GM18870 (cell line): ENCODE results near the gene GPR153.
"Not testable (repeated sequence)": the region's sequence is repeated elsewhere in the genome, so short reads cannot be mapped to it uniquely, and the experiment has no call there.

Source experiments
- ATAC-seq: cut with Tn5 transposase; IDR thresholded peaks from one replicate; pipeline ENCODE4 v1.9.1; 2021; ENCODE audit warnings: moderate library complexity; ENCODE audit not compliant: unreplicated experiment

The GPR153 gene

DNA sequence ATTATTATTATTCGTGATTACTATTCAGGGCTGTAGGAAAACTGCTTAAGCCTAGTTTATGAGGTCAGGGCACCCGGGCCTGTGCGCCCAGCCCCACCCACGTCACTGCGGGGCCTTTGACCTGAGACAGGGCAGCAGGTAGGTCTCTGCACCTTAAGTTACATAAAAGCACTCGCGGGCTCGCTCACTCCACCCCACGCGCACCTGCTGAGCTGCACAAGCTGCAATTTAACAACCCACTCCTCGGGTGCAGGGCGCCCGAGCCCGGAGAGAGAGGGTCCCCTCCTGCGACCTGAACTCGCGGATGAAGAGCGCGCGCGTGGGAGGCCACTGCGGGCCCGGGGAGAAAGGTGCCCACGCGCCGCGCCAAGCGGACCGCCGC is 25.6 kb downstream of the GPR153 start:
- peak; percentile 20 for ATAC-seq

DNA sequence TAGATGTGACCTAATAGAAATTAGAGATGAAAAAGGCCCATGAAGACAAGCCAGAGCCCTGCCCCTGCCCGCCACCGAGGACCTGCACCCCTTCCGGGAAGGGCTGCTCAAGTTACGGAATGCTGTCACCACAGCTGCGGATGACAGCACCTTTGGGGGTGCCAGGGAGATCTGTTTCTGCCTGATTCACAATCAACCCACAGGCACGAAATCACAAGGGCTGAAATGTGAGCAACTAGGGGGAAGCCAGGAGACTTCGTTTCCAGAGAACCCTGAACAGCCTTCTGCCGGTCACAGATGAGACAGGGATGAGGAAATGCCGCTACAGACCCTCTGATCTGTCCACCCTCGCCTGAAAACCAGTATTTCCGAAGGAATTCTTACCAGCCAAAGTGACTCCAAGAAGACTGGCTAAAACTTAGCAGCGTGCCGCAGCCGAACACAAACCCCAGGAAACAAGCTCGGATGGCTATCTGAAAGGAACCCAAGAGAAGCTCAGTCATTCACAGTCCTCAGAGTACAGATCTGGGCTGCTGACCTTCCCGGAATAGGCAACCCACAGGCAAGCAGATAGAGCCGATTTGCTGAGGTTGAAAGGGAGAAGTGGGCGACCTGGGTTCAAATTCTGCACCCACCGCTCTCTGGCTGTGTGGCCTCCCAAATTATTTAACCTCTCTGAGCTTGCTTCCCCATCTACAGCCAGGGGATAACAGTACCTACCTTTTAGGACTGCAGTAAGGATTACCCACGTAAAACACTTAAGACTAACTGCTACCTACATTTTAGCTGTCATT is 26.2 kb downstream of the GPR153 start:
- ATAC-seq = peak; percentile 16

DNA sequence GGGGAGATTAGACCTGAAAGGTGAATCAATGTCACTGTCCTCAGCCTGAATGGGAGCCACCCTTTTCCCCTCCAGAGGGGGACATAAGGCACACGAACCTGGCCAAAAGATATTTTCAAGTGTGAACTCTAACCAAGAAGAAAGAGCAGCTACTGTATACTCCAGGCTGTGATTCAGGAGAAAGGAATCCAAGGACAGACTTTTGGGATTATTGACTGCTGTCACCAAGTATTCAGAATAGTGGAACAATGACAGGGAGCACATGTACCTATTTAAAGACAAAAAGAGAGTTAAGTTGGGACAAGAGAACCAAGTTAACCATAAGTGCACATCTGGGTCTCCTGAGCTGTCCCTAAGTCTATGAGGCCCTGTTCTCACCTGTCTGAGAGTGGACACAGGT is 27.5 kb downstream of the GPR153 start:
- ATAC-seq = no peak

DNA sequence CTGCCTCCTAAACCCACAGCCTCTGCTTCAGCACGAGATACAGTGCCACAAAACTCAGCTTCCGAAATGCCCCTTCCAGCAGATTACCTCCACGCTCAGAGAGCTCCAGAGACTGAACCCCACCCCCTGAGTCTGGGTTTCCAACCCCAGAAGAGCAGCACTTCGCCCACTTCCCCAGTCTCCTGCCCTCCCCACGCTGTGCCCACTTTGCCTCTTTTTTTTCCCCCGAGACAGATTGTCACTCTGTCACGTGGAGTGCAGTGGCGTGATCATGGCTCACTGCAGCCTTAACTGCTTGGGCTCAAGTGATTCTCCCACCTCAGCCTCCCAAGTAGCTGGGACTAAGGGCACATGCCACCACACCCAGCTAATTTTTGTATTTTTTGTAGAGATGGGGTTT is 35.2 kb downstream of the GPR153 start:
- no peak for ATAC-seq

DNA sequence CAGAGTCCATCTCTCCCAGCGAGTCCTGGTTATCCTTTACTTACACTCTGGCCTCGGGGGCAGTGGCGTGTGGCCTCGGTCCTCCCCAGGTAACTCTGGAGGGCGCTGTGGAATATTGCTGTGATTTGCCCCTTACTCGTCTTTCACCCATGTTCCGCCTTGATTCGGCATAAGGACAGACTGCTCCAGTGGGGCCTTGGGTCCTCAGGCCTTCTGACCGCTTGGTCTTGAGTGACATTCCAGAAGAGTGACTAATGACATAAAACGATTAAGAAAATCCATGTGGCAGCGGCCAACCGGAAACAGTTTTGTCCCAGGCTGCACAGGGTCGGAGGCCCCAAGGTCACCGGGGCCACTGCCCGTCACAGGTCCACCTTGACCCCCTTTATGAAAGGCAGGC is 36.2 kb downstream of the GPR153 start:
- no peak for ATAC-seq

DNA sequence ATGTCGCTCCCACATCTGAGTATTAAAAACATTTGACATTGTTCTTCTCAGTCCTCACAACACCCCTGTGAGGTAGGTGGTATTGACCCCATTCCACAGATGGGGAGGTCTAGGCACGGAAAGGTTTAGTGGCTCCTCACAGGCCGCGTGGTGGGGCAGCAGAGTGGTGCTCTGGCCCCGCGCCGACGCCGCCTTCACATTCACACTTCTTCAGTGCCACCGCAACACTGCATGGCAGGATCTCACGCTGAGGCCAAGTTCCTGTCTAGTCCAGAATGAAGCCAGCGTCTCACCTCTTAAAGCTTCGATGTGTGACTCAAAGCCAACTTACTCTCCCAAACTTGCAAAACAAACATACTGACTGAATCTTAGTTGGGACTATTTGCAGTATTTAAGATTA is 37.3 kb downstream of the GPR153 start:
- no peak for ATAC-seq

DNA sequence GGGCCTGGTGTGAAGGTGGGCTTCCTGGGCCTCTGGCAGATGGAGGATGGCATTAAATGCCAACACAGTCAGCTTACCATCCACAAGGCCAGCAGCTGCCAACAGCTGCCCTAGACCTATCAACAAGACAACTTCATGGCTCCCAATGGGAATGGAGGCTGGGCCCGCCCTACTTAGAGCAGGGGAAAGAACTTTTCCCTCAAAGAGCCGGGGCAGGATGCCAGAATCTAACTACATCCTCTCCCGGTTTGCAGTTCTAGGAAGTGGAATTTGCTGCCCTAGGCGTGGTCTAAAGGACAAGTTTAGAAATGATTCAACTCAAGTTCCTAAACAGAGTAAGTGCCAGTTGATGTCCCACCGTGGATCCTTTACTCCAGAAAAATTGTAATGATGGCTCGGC is 38.3 kb downstream of the GPR153 start:
- no peak for ATAC-seq

DNA sequence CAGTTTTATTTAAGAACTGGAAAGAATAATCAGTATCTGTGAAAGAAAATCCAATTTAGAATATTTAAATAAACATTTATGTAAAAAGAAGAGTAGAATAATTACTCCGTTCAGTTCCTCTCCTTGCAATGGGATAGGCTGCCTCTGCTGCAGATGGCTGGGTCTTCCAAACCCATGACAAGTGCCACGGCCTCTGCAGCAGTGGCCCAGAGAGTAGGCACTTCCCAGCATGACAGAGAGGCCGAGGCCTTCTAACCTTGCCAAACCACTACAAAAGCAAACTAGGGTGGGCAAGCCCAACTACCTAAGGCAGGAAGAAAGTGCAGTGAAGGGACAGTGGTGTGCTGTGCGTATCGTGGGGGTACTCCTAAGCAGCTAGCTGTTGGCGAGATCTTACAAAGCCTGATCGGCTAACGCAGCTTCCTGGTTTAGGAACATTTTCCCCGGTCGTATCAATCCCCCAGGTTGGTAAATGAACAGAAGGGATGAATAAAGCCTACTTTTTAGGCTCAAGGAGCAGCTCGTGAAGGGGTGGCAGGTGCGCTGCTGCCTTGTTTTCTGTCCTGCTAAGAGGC is 39.6 kb downstream of the GPR153 start:
- no peak for ATAC-seq

DNA sequence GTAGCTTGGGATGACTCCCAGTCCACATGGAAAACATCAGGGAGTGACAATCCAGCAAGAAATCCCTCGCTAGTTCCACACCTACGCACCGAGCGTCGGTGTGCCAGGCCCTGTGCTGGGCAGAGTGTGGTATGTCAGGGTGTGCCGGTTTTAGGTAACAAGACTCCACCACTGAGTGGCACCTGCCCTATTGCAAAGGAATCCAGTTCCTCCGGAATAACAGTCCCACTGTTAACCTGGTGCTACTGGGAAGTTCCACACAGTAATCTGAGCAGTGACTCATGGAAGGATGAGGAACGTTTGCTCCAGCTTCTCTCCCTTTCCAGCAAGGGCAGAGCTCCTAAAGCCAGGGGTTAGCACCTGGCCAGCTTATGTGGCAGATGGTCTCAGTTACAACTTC is 40.7 kb downstream of the GPR153 start:
- no peak for ATAC-seq

DNA sequence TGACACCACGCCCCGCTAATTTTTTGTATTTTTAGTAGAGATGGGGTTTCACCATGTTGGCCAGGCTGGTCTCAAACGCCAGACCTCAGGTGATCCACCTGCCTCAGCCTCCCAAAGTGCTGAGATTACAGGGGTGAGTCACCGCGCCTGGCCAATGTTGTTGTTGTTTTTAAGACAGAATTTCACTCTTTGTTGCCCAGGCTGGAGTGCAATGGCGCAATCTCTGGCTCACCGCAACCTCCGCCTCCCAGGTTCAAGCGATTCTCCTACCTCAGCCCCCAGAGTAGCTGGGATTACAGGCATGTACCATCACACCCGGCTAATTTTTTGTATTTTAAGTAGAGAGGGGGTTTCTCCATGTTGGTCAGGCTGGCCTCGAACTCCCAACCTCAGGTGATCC is 41.3 kb downstream of the GPR153 start:
- not testable (repeated sequence) for ATAC-seq

DNA sequence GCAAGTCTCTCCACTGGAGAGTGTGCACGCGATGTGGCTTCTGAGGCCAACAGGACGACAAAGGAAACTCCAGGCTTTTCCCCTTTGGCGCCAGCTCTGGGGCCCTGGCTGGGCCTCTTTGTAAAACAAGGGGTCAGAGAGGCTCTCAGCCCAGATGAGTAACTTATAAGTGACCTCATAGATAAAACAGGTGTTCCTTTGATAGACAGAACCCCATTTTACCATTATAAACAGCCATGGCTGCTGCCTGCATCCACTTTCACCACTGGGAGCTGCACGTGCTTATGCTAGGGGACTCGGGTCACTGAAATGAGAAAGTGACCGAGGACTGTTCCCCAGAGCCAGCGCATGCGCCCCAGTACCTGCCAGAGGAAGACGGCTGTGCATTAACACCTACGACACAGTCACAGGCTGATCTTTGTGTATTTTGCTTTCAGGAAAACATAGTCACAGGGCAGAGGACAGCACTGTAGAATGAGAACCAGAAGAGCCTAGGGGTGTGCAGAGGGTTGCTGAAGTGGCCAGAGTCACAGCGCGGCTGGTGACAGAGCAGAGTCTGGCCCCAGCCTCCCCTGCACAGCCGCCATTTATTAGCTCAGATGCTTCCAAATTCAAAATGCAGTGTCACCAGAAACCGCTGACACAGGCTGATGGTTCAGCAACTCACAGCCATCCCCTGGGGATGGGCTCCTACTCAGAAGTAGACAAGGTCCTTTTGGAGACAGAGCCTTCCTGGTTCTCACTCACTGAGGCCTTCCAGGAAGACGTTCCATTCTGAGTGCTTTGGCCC is 42.3 kb downstream of the GPR153 start:
- ATAC-seq = no peak

DNA sequence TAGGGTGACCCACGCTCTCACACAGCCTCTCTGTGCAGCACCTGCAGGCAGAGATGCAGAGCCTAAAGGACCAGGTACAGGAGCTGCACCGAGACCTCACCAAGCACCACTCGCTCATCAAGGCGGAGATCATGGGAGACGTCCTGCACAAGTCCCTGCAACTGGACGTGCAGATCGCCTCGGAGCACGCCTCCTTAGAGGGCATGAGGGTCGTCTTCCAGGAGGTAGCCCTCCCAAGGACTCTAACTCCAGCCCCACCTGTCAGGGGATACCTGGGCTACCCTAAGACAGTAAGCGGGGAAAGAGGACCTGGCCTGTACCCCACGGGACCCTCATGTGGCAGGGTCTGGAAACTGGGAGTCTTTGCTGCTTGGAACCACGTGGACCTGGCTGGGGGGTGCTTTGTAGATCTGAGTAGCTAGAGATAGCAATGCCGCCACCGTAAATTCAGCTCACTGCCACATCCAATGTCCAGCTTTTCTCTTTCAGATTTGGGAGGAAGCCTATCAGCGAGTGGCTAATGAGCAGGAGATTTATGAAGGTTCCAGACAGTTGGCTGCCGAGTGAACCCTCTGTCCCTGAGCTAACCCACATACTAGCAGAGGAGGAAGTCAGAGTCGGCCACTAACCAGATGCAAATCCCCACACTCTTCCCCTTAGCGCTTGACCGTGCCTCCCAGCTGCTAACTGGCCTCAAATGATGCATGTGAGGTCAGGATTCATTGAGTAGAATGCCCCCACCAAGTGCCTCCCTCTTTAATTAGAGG is 48.5 kb downstream of the GPR153 start:
- no peak for ATAC-seq

DNA sequence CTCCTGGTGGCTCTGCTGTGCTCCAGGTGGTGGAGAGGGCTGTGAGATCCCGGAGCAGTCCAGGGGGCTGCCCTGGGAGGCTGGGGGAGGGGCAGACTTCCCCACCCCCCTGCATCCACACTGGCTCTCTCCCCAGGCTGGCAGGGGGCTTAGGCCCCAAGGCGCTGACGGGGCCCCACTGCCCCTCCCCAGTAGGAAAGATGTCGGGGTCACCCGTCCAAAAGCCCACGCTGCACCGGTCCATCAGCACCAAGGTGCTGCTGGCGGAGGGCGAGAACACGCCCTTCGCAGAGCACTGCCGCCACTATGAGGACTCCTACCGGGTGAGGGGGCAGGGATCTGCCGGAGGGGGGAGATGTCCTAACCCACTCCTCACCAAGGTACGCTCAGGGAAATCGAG is 49.2 kb downstream of the GPR153 start:
- no peak for ATAC-seq

DNA sequence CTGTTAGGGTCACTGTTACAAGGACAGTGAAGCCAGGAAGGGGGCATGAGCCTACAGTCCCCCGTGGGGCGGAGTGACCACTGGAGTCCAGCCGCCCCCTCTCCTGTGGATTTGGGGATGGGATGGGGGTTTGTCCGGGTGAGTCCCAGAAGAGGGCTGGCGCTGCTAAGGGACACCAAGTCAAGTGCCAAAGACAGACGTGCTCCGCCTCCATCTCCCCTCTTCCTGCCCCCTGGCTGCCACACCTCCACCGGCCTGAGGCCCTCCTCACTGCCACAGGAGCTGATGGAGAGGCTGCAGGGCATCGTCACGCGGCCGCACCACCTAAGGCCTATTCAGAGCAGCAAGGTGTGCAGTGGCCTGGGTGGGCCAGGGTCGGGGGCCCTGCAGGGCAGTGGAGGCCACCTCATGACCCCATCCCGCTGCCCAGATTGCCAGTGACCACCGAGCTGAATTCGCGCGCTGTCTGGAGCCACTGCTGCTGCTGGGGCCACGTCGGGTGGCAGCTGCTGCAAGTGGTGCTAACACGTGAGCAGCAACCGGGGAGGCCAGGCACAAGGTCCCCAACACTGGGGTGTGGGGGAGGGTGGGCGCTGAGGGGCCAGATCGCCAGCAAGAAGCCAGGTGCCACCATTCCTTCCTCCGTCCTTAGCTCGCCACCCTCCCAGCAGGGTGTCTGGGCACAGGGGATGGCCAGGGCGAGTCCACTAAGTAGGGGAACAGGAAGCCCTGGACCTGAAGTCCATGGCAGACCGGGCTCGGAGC is 50.1 kb downstream of the GPR153 start:
- no peak for ATAC-seq

DNA sequence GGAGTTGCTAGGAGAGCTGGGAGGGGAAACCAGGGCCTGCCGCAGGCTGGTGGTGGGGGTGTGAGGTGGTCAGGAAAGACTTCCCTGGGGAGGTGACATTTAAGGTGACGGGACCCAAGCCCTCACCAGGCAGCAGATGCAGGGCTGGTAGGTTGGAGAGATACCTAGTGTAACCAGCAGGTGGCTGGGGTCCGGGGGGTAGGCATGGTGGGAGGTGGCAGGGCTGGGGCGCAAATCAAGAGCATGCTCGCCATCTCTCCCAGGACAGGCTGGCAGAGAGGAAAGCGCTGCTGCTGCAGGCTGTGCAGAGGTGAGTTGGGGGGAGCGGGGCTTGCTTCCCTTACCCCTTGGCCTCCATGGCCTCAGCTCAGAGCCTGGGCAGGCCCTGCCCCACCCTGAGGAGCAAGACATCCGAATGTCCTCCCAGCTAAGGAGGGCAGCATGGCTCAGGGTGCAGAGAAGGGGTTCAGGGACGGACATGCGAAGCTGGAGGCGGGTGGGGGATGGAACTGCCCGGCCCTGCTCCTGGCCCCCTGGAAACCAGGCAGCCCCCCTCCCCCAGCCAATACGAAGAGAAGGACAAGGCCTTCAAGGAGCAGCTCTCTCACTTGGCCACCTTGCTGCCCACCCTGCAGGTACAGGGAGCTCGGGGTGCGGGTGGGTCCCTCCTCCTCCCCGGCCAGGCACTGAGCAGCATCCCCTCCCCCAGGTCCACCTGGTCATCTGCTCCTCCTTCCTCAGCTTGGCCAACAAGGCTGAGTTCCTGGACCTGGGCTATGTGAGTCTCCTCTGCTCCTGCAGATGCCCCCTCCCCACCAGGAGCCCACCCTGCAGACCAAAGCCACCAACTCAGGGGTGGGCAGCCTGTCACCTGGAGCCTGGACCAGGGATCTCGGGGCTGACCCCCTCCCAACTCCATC is 51.0 kb downstream of the GPR153 start:
- ATAC-seq = no peak

DNA sequence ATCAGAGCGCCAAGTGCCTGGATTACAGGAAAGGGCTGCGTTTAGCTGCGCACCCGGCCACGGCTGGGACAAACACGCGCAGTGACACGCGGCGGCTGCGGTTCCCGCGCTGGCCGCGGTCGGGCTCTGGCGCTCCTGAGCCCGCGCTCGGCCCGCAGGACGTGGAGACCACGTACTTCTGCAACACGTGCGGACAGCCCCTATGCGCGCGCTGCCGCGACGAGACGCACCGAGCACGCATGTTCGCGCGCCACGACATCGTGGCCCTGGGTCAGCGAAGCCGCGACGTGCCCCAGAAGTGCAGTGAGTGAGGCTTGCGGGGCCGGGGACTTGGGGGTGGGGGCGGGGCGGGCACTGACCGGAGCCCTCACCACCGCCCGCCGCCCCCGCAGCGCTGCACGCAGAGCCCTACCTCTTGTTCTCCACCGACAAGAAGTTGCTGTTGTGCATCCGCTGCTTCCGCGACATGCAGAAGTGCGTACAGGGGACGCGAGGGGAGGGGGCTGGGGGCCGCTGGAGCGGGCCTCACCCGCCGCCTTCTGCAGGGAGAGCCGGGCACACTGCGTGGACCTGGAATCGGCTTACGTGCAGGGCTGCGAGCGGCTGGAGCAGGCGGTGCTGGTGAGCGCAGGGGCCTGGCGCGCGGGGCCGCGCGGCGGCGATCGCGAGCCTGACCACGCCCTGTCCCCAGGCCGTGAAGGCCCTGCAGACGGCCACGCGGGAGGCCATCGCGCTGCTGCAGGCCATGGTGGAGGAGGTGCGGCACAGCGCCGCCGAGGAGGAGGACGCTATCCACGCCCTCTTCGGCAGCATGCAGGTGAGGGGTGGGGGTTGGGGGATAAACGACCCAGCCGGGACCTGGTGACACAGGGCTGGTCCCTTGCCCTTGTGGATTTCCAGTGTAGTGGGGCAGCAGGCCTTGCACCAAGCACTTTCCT is 51.9 kb downstream of the GPR153 start:
- no peak for ATAC-seq

DNA sequence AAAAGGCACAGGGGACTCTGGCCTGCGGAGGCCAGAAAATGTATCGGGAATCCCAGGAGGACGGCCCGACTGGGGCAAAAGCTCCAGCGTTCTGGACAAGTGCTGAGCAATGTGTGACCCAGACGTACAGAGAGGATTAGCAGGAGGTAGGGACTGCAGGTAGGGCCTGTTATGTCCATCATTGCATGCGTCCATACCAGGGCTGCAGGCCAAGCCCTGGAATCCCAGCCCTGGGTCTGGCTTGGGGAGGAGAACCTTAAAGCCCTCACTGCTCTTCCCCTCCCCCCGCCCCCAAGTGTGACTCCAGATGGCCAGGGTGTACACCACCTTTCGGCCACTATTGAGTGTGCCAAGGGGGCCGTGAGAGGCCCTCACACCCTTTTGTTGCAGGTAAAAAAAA is 53.0 kb downstream of the GPR153 start:
- ATAC-seq = no peak

DNA sequence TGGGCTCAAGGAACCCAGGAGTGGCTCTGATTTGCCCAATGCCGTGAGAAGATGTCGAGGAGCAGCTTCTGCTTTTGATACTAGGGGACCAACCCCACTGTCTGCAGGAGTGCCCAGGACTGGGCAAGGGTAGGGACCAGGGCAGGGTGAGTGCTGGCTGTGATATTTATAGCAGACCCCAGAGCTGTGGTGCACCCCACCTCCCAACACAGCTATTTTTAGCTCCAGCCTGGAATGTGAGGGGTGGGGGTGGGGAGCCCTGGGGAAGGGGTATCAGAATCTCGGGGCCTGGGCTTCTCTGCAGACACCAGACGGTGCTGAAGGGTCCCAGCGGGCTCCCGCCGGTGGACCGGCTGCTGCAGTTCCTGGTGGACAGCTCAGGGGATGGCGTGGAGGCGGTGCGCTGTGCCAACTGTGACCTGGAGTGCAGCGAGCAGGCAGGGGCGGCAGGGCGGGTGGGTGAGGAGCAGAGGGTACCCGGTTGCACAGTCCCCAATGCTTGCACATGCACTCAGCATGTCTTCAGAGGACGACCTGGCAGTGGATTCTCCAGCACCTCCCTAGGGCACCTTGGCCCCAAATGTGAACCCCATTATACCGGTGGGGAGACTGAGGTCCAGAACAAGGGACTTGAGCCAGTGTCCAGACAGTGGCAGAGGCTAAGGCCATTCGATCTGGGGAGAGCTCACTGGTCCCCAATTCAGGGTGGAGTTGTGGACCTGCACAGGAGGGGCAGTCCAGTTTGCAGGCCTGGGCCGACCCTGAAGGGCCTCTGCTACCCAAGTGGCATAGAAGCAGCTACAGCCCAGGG is 53.6 kb downstream of the GPR153 start:
- no peak for ATAC-seq
